PC-3 (cell line): Measurements from ENCODE around the gene FKBP1A.

Source experiments
- CTCF ChIP-seq: fragments of 300-600 bp; sonication (generic); conservative IDR thresholded peaks from 2 replicates; pipeline ENCODE4 v1.5.1; 2017; ENCODE audit warnings: antibody characterized with exemption, low read depth, mild to moderate bottlenecking, low read length
- EZH2 ChIP-seq: fragments of 300-600 bp; sonication (generic); IDR thresholded peaks from one replicate; pipeline ENCODE4 v1.6.1; 2017; ENCODE audit warnings: antibody characterized with exemption, mild to moderate bottlenecking, low read length; ENCODE audit not compliant: unreplicated experiment
- EZH2phosphoT487 ChIP-seq: fragments of 300-600 bp; sonication (generic); IDR thresholded peaks from 2 replicates; pipeline ENCODE4 v1.6.1; 2018; ENCODE audit warnings: mild to moderate bottlenecking, antibody characterized with exemption, low read length, borderline replicate concordance

DNA sequence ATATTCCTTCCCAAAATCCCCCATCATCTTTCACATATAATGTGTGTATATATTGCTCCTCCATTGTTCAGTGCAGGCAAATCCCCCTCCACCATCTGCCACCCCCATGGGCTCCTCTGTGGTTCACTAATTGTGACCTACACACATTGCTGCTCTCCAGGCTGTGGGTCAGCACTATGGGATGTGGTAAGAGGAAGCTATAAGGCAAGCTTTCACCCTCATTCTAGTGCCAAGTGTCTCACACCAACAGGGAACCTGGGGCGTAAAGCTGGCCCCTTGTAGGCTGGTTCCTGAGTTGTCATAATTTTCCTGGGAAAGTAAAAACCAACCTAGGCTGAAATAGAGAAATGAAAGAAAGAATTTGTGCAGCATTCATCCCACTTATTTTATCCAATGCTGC lies 16.8 kb downstream of the FKBP1A start:
- TF ChIP-seq CTCF (no peak), EZH2 (no peak), EZH2phosphoT487 (no peak)
